IMR-90 (cell line): ENCODE data around the gene ANKRD33B. TPM values are rescaled to one million over a fixed set of nuclear protein-coding genes. Genes with fewer than 3 reads are reported as not detected.

Source experiments
- ATAC-seq: fragments of 200-7000 bp; cut with Tn5 transposase; 2 replicates; pipeline ENCODE4 v1.9.1; 2020; ENCODE audit warnings: low read depth, mild to moderate bottlenecking, moderate library complexity
- BruUV-seq: library from RNA; stranded (reverse); fragments of 400-500 nt; replicated peaks from 2 replicates; lab custom pipeline; 2021; lab: Mats Ljungman, UMichigan
- CTCF ChIA-PET: fragments of 300-600 bp; formaldehyde crosslinking; extraction: SDS; loops from one replicate; lab custom pipeline; 2021; ENCODE audit warnings: antibody characterized with exemption; lab: Yijun Ruan, JAX
- POLR2A ChIA-PET: fragments of 300-600 bp; sonication (Branson Sonifier 250); formaldehyde crosslinking; loops from one replicate; lab custom pipeline; 2022; ENCODE audit warnings: antibody characterized with exemption; ENCODE audit not compliant: unreplicated experiment; lab: Charles Lee
- DNase-seq: peaks from one replicate; pipeline ENCODE4 v3.0.0; 2013
- H2AFZ ChIP-seq: replicated peaks from 2 replicates; pipeline ENCODE3; 2013; ENCODE audit warnings: low read length, mild to moderate bottlenecking; ENCODE audit not compliant: poor library complexity
- H2AK5ac ChIP-seq: 2 replicates; pipeline ENCODE4 v1.6.1; 2013; ENCODE audit warnings: low read depth, low read length, inconsistent platforms
- H2AK9ac ChIP-seq: replicated peaks from 2 replicates; pipeline ENCODE3; 2013; ENCODE audit warnings: mild to moderate bottlenecking, low read depth, low read length, moderate library complexity; ENCODE audit not compliant: poor library complexity
- H2BK120ac ChIP-seq: 2 replicates; pipeline ENCODE4 v1.6.1; 2013; ENCODE audit warnings: low read depth, low read length, inconsistent platforms
- H2BK15ac ChIP-seq: 3 replicates; pipeline ENCODE4 v1.6.1; 2013; ENCODE audit warnings: low read depth, low read length, inconsistent platforms
- H2BK20ac ChIP-seq: 2 replicates; pipeline ENCODE4 v1.6.1; 2013; ENCODE audit warnings: low read depth, mild to moderate bottlenecking, inconsistent platforms, low read length, moderate library complexity
- H2BK5ac ChIP-seq: 2 replicates; pipeline ENCODE4 v1.6.1; 2013; ENCODE audit warnings: mild to moderate bottlenecking, low read depth, low read length, inconsistent platforms; ENCODE audit not compliant: poor library complexity, severe bottlenecking
- H3K14ac ChIP-seq: replicated peaks from 2 replicates; pipeline ENCODE4 v1.6.1; 2013; ENCODE audit warnings: low read depth, low read length, inconsistent platforms
- H3K18ac ChIP-seq: 2 replicates; pipeline ENCODE4 v1.6.1; 2013; ENCODE audit warnings: low read depth, low read length, control low read depth
- H3K23ac ChIP-seq: 2 replicates; pipeline ENCODE4 v1.6.1; 2013; ENCODE audit warnings: low read depth, low read length, inconsistent platforms
- H3K27ac ChIP-seq: 2 replicates; pipeline ENCODE4 v1.5.1; 2013; ENCODE audit warnings: mild to moderate bottlenecking, control low read depth, low read length; ENCODE audit not compliant: insufficient read depth
- H3K27me3 ChIP-seq: 2 replicates; pipeline ENCODE4 v1.6.1; 2013; ENCODE audit warnings: low read length; ENCODE audit not compliant: control insufficient read depth, insufficient read depth
- H3K36me3 ChIP-seq: 2 replicates; pipeline ENCODE4 v1.6.1; 2013; ENCODE audit warnings: low read length, mixed read lengths; ENCODE audit not compliant: control insufficient read depth, insufficient read depth
- H3K4ac ChIP-seq: 2 replicates; pipeline ENCODE4 v1.6.1; 2013; ENCODE audit warnings: low read depth, low read length, inconsistent platforms
- H3K4me1 ChIP-seq: 2 replicates; pipeline ENCODE4 v1.6.1; 2013; ENCODE audit warnings: low read length, mixed read lengths; ENCODE audit not compliant: control insufficient read depth, insufficient read depth
- H3K4me2 ChIP-seq: 2 replicates; pipeline ENCODE4 v1.6.1; 2013; ENCODE audit warnings: low read depth, mild to moderate bottlenecking, control low read depth, low read length, moderate library complexity
- H3K4me3 ChIP-seq: 2 replicates; pipeline ENCODE4 v1.5.1; 2013; ENCODE audit warnings: low read depth, mild to moderate bottlenecking, control low read depth, low read length, moderate library complexity; ENCODE audit not compliant: insufficient read depth
- H3K56ac ChIP-seq: 2 replicates; pipeline ENCODE4 v1.6.1; 2013; ENCODE audit warnings: low read length, inconsistent platforms; ENCODE audit not compliant: insufficient read depth; ENCODE audit errors: extremely low read depth
- H3K79me1 ChIP-seq, 2 experiments: 2 replicates each; pipeline ENCODE4 v1.6.1; 2013; ENCODE audit warnings: low read length in 2 of 2, inconsistent platforms in 1 of 2, low read depth in 1 of 2
- H3K9ac ChIP-seq: 2 replicates; pipeline ENCODE4 v1.6.1; 2013; ENCODE audit warnings: low read depth, low read length, control low read depth
- H3K9me1 ChIP-seq: 2 replicates; pipeline ENCODE4 v1.6.1; 2013; ENCODE audit warnings: low read length, inconsistent platforms; ENCODE audit not compliant: insufficient read depth
- H3K9me3 ChIP-seq: 2 replicates; pipeline ENCODE4 v1.6.1; 2013; ENCODE audit warnings: low read length; ENCODE audit not compliant: control insufficient read depth, insufficient read depth
- H4K20me1 ChIP-seq: 2 replicates; pipeline ENCODE4 v1.6.1; 2013; ENCODE audit warnings: low read length, inconsistent platforms; ENCODE audit not compliant: insufficient read depth
- H4K5ac ChIP-seq: 2 replicates; pipeline ENCODE4 v1.6.1; 2013; ENCODE audit warnings: mild to moderate bottlenecking, low read depth, low read length, control low read depth
- H4K8ac ChIP-seq, 2 experiments: 2 replicates each; pipeline ENCODE4 v1.6.1; 2013; ENCODE audit warnings: low read depth in 2 of 2, low read length in 2 of 2, control low read depth in 1 of 2, inconsistent platforms in 1 of 2
- H4K91ac ChIP-seq: 2 replicates; pipeline ENCODE4 v1.6.1; 2013; ENCODE audit warnings: low read depth, low read length, inconsistent platforms; ENCODE audit not compliant: insufficient read depth
- BHLHE40 ChIP-seq: fragments of 150-350 bp; IDR thresholded peaks from 2 replicates; pipeline ENCODE4 v1.6.1; 2016; ENCODE audit warnings: mild to moderate bottlenecking, low read depth, low read length
- CEBPB ChIP-seq: IDR thresholded peaks from 2 replicates; pipeline ENCODE4 v1.6.1; 2012; ENCODE audit warnings: low read depth, low read length, improper control_type of control experiment
- CHD1 ChIP-seq: IDR thresholded peaks from 2 replicates; pipeline ENCODE4 v1.6.1; 2012; ENCODE audit warnings: low read depth, low read length, improper control_type of control experiment
- CTCF ChIP-seq: conservative IDR thresholded peaks from 2 replicates; pipeline ENCODE4 v1.5.1; 2012; ENCODE audit warnings: mild to moderate bottlenecking, low read depth, low read length, improper control_type of control experiment
- ELK1 ChIP-seq: fragments of 150-350 bp; IDR thresholded peaks from 2 replicates; pipeline ENCODE4 v1.6.1; 2016; ENCODE audit warnings: low read depth, mild to moderate bottlenecking, low read length, moderate library complexity, borderline replicate concordance
- FOS ChIP-seq: fragments of 150-350 bp; IDR thresholded peaks from 2 replicates; pipeline ENCODE4 v1.6.1; 2016; ENCODE audit warnings: low read depth, low read length
- MAFK ChIP-seq: IDR thresholded peaks from 2 replicates; pipeline ENCODE4 v1.6.1; 2012; ENCODE audit warnings: low read depth, low read length, improper control_type of control experiment
- MAZ ChIP-seq: IDR thresholded peaks from 2 replicates; pipeline ENCODE4 v1.6.1; 2012; ENCODE audit warnings: low read depth, mild to moderate bottlenecking, low read length, improper control_type of control experiment, moderate library complexity, borderline replicate concordance
- MXI1 ChIP-seq: IDR thresholded peaks from 2 replicates; pipeline ENCODE4 v1.6.1; 2012; ENCODE audit warnings: low read depth, mild to moderate bottlenecking, low read length, moderate library complexity, borderline replicate concordance
- NFE2L2 ChIP-seq: fragments of 150-350 bp; IDR thresholded peaks from 2 replicates; pipeline ENCODE4 v1.6.1; 2016; ENCODE audit warnings: low read depth, mild to moderate bottlenecking, low read length
- POLR2A ChIP-seq: IDR thresholded peaks from 2 replicates; pipeline ENCODE4 v1.6.1; 2012; ENCODE audit warnings: mild to moderate bottlenecking, low read depth, low read length
- RAD21 ChIP-seq: IDR thresholded peaks from 2 replicates; pipeline ENCODE4 v1.6.1; 2012; ENCODE audit warnings: low read length, improper control_type of control experiment
- RCOR1 ChIP-seq: IDR thresholded peaks from 2 replicates; pipeline ENCODE4 v1.6.1; 2012; ENCODE audit warnings: mild to moderate bottlenecking, low read length, improper control_type of control experiment; ENCODE audit not compliant: insufficient replicate concordance
- RFX5 ChIP-seq: IDR thresholded peaks from 2 replicates; pipeline ENCODE4 v1.8.0; 2012; ENCODE audit warnings: low read depth, mild to moderate bottlenecking, low read length, moderate library complexity
- SMC3 ChIP-seq: fragments of 150-350 bp; IDR thresholded peaks from 2 replicates; pipeline ENCODE4 v1.6.1; 2016; ENCODE audit warnings: low read depth, mild to moderate bottlenecking, antibody characterized with exemption, low read length, moderate library complexity
- USF2 ChIP-seq: fragments of 150-350 bp; IDR thresholded peaks from 2 replicates; pipeline ENCODE4 v1.6.1; 2017; ENCODE audit warnings: mild to moderate bottlenecking, antibody characterized with exemption, low read length, low read depth
- WGBS, 2 experiments: methylation state at CpG; one replicate each; pipeline versions ENCODE4 v1.1.5 to v1.1.7; 2013; ENCODE audit warnings: missing lambda C conversion rate in 2 of 2; ENCODE audit not compliant: insufficient read length in 1 of 2; ENCODE audit errors: extremely low coverage in 2 of 2; 5-methylcytosine and 5-hydroxymethylcytosine counted together
- dilution Hi-C: fragments of 300-500 bp; cut with HindIII; formaldehyde crosslinking; loops from one replicate; pipeline ENCODE4 v1.14.3; 2018; ENCODE audit warnings: low sequenced_read_pairs; ENCODE audit not compliant: unreplicated experiment
- in situ Hi-C: fragments of 300-500 bp; cut with MboI; formaldehyde crosslinking; loops from 3 replicates; pipeline ENCODE4 v1.14.3; 2019; ENCODE audit warnings: low sequenced_read_pairs, inconsistent platforms, mixed read lengths
- intact Hi-C: fragments of 100-400 bp; cut with micrococcal nuclease; formaldehyde crosslinking; loops from 2 replicates; pipeline ENCODE4 v1.10.0; 2022
- polyA plus RNA-seq, 3 experiments: library from polyadenylated mRNA; depleted of rRNA; stranded (reverse); fragments of >200 nt; gene quantifications; 2 replicates each; pipeline ENCODE4 v1.2.3, GENCODE V29; 2012; ENCODE audit warnings: low replicate concordance in 1 of 3
- total RNA-seq: library from RNA; depleted of rRNA; stranded (reverse); fragments of >200 nt; gene quantifications from 2 replicates; pipeline ENCODE4 v1.2.3, GENCODE V29; 2012

ANKRD33B gene
- total and polyA plus RNA-seq, 2 of the 4 experiments (the other 2 are of a cell fraction), result 2.5 to 3.3 TPM

- no CpG with 5 or more reads among the region's 3 CpGs for WGBS, 2 experiments
Observed at GRCh38 chr5:10596310-10596703, 32.4 kb downstream of the ANKRD33B start.

More at GRCh38 chr5:10596310-10596703, 32.4 kb downstream of the ANKRD33B start:
- Histone ChIP-seq H3K4me3 (no peak overlapping the region), H3K56ac (no peak overlapping the region), H3K9me1 (peaks cover 20% of the 10 kb centered on the region), H3K14ac (no peak overlapping the region), H4K91ac (no peak overlapping the region), H2AK9ac (no peak overlapping the region), H3K4me1 (peaks cover 19% of the 10 kb centered on the region), H2BK120ac (peak overlapping the region; percentile 17), H2BK20ac (peak overlapping the region; percentile 10; the same call in 1 of the 2 replicates), H4K5ac (no peak overlapping the region), H2BK5ac (peak overlapping the region; percentile 31), H3K27ac (peak overlapping the region; percentile 23; the same call in 1 of the 2 replicates), H3K18ac (peak overlapping the region; percentile 23; the same call in 1 of the 2 replicates), H3K23ac (no peak overlapping the region), H4K8ac (0 out of 4 replicates have a peak overlapping the region, but pooled peaks of 1 of the 2 experiments have one; percentile 9), H3K27me3 (no peaks in the 10 kb centered on the region), H3K36me3 (no peaks in the 10 kb centered on the region), H2BK15ac (no peak overlapping the region), H4K20me1 (peaks cover 28% of the 10 kb centered on the region; the same call in 1 of the 2 replicates), H2AK5ac (no peak overlapping the region), H3K9me3 (no peaks in the 10 kb centered on the region), H3K4ac (0 out of 2 replicates have a peak overlapping the region, but pooled peaks have one; percentile 19), H3K9ac (no peak overlapping the region; the same call in 1 of the 2 replicates), H3K79me1 (peaks cover 18 to 57% of the 10 kb centered on the region in 2 experiments; a peak in 3 of 4 replicates), H2AFZ (no peak overlapping the region), H3K4me2 (peak overlapping the region; percentile 53)
- CTCF ChIA-PET, result interaction anchor here (0.9 kb wide), 1 partner anchor 31 kb away, joined by 3 read pairs; no protein-coding TSS in a partner anchor
- DNase-seq (no peak), ATAC-seq (no peak)
- no TSS peak for BruUV-seq
- POLR2A ChIA-PET, result no interaction called here
- TF ChIP-seq RCOR1 (no peak), RAD21 (no peak), FOS (no peak), USF2 (no peak), CTCF (no peak), CEBPB (no peak), CHD1 (no peak), MAFK (no peak), POLR2A (no peak), MXI1 (no peak), SMC3 (no peak), NFE2L2 (no peak), BHLHE40 (no peak), MAZ (no peak), RFX5 (no peak), ELK1 (no peak)
- dilution Hi-C loops, result no loop called here
- intact Hi-C loops, result no loop called here
- in situ Hi-C loops, result no loop called here
